ENCODE measurements around the gene ZMIZ1. TPM values are rescaled to one million over a fixed set of nuclear protein-coding genes. Genes with fewer than 3 reads are reported as not detected.

The ZMIZ1 gene
- total RNA-seq, 4 donors from 2014 or later, result 58.1 to 87.4 (median 74.2) TPM

- H3K4me3 ChIP-seq (ENCODE audit: low read depth, poor library complexity, severe bottlenecking), result no peak overlapping the region
- WGBS, 2 donors, result 77 to 81% methylated on average over 12 to 14 of the region's 14 CpGs
- TF ChIP-seq POLR2A (IDR thresholded peaks at IDR 0.05), result no peak
- TF ChIP-seq, protein P1, sequence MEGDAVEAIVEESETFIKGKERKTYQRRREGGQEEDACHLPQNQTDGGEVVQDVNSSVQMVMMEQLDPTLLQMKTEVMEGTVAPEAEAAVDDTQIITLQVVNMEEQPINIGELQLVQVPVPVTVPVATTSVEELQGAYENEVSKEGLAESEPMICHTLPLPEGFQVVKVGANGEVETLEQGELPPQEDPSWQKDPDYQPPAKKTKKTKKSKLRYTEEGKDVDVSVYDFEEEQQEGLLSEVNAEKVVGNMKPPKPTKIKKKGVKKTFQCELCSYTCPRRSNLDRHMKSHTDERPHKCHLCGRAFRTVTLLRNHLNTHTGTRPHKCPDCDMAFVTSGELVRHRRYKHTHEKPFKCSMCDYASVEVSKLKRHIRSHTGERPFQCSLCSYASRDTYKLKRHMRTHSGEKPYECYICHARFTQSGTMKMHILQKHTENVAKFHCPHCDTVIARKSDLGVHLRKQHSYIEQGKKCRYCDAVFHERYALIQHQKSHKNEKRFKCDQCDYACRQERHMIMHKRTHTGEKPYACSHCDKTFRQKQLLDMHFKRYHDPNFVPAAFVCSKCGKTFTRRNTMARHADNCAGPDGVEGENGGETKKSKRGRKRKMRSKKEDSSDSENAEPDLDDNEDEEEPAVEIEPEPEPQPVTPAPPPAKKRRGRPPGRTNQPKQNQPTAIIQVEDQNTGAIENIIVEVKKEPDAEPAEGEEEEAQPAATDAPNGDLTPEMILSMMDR (IDR thresholded peaks at IDR 0.05), result no peak
- intact Hi-C loops (cut with DNase I; ENCODE audit: low total_unique reads), result no loop called here
- DNase-seq (ENCODE audit: low spot score in 2 of 2), result no peak
Observed at GRCh38 chr10:79308969-79309665, 240.4 kb downstream of the ZMIZ1 start.

DNA sequence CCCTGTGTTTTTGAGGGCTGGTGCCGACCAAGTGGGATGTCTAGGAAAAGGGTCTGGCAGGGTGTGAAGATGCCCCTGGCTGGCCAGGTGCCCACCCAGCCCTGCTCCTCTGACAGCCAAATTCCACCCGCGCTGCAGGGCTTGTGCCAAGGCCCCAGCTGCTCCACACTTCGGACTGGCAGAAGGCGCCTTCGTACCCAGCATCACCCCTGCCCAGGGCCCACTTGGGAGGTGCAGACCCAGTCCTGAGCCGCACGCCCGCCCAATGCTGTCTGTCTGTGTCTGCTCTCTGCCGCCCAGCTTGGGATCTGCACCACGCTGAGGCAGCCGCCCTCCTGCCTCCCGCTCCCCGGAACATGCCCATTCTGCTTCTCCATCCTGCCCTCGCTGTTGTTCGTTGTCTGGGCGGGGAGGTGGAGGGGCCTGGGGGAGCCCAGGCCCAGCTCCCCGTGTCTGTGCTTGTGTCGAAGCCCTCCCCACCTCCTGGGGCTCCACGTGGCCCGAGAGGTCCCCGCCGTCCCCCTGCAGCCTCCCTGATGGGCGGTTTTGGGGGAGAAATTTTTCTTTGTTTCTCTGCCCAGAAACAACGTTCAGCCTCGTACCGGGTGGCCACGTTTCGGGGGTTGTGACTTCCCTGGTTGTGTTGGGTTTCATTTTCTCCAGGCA lies 241.6 kb downstream of the ZMIZ1 start:
- no peak overlapping the region for H3K4me3 ChIP-seq (ENCODE audit: low read depth, poor library complexity, severe bottlenecking)
- intact Hi-C loops (cut with DNase I; ENCODE audit: low total_unique reads), result no loop called here
- TF ChIP-seq POLR2A (IDR thresholded peaks at IDR 0.05), result no peak
- TF ChIP-seq, protein P1 (IDR thresholded peaks at IDR 0.05), result no peak
- WGBS, 2 donors, result 74 to 83% methylated on average over 29 of the region's 29 CpGs
- no peak for DNase-seq (ENCODE audit: low spot score in 2 of 2)

GRCh38 chr10:79310911-79311573 lies 242.3 kb downstream of the ZMIZ1 start:
- DNase-seq (ENCODE audit: low spot score in 2 of 2), result no peak
- H3K4me3 ChIP-seq (ENCODE audit: low read depth, poor library complexity, severe bottlenecking), result no peak overlapping the region
- 72% methylated on average over 23 to 26 of the region's 26 CpGs for WGBS, 2 donors
- TF ChIP-seq, protein P1 (IDR thresholded peaks at IDR 0.05), result no peak
- TF ChIP-seq POLR2A (IDR thresholded peaks at IDR 0.05), result no peak
- intact Hi-C loops (cut with DNase I; ENCODE audit: low total_unique reads), result no loop called here

DNA sequence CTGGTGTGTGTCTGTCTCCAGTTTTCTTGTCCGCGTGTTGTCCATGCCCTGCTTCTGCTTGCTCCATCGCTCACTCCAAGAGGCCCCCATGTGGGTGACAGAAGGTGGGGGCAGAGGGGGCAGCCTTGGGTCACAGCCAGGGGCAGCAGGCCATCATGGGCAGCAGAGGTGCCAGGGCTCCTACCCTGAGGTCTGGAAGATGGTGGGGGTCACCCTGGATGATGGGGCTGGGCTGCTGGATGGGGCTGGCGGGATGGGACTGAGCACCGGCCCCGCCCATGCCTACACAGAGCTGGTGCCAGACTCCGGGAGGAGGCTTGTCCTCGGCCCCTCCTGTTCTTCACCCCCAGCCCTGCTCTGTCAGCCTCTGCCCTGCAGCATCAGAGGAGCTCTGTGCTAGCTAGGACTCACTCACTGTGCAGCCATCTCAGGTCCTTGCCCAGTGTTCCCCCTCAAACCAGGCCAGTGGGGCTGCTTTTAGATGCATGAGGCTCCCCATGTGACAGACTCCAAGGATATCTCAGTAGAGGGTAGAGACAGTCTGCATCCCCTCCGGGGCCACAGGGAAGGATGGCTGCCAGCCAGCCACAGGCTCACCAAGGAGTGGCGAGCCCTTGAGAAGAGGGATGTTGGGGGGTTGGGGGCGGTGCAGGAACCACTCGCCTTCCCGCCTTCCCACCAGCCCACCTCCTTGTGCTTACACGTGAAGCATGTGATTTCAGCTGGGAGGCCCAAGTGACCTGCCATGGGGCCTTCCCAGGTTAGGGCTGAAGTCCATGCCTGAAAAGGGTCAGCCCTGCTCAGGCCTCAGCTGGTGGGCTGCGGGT lies 243.0 kb downstream of the ZMIZ1 start:
- TF ChIP-seq POLR2A (IDR thresholded peaks at IDR 0.05), result no peak
- TF ChIP-seq, protein P1 (IDR thresholded peaks at IDR 0.05), result no peak
- no peak for DNase-seq (ENCODE audit: low spot score in 2 of 2)
- 82 to 85% methylated on average over 10 of the region's 15 CpGs for WGBS, 2 donors
- intact Hi-C loops (cut with DNase I; ENCODE audit: low total_unique reads), result no loop called here
- H3K4me3 ChIP-seq (ENCODE audit: low read depth, poor library complexity, severe bottlenecking), result no peak overlapping the region

GRCh38 chr10:79312601-79313187 lies 243.9 kb downstream of the ZMIZ1 start:
- TF ChIP-seq, protein P1 (IDR thresholded peaks at IDR 0.05), result no peak
- no peak for TF ChIP-seq POLR2A (IDR thresholded peaks at IDR 0.05)
- no peak for DNase-seq (ENCODE audit: low spot score in 2 of 2)
- 93 to 94% methylated on average over 22 of the region's 22 CpGs for WGBS, 2 donors
- no peak overlapping the region for H3K4me3 ChIP-seq (ENCODE audit: low read depth, poor library complexity, severe bottlenecking)
- intact Hi-C loops (cut with DNase I; ENCODE audit: low total_unique reads), result no loop called here

Measured in lower leg skin (tissue), 4 donors.